Activated CD4-positive, alpha-beta T cell treated with anti-CD3 and anti-CD28 coated beads, Interleukin-2, amount 10 ng/mL, durations not matched to agents 24 days and 14 days (primary cell): ENCODE data around the gene CACNA2D3. TPM values are rescaled to one million over a fixed set of nuclear protein-coding genes. Genes with fewer than 3 reads are reported as not detected.

Source experiments
- DNase-seq: peaks from one replicate; pipeline ENCODE4 v3.0.0; 2022
- H3K27ac Mint-ChIP-seq: one replicate; pipeline ENCODE4 v1.8.0; 2022; ENCODE audit warnings: mild to moderate bottlenecking, mixed read lengths
- H3K27me3 Mint-ChIP-seq: one replicate; pipeline ENCODE4 v1.8.0; 2022; ENCODE audit warnings: mixed read lengths
- H3K36me3 Mint-ChIP-seq: one replicate; pipeline ENCODE4 v1.8.0; 2022; ENCODE audit warnings: low read depth, mild to moderate bottlenecking, mixed read lengths
- H3K4me1 Mint-ChIP-seq: one replicate; pipeline ENCODE4 v1.8.0; 2021; ENCODE audit warnings: mixed read lengths
- H3K4me3 Mint-ChIP-seq: one replicate; pipeline ENCODE4 v1.8.0; 2022; ENCODE audit warnings: mild to moderate bottlenecking, moderate library complexity, mixed read lengths
- H3K9me3 Mint-ChIP-seq: one replicate; pipeline ENCODE4 v1.8.0; 2021; ENCODE audit warnings: mixed read lengths
- intact Hi-C: fragments of 100-400 bp; cut with micrococcal nuclease; formaldehyde crosslinking; loops from one replicate; pipeline ENCODE4 v1.15.1; 2023
- total RNA-seq: library from RNA; stranded (reverse); gene quantifications from 2 replicates; pipeline ENCODE4 v1.2.3, GENCODE V29; 2022

The CACNA2D3 gene
- total RNA-seq, 1 donor from 2014 or later: not detected

DNA sequence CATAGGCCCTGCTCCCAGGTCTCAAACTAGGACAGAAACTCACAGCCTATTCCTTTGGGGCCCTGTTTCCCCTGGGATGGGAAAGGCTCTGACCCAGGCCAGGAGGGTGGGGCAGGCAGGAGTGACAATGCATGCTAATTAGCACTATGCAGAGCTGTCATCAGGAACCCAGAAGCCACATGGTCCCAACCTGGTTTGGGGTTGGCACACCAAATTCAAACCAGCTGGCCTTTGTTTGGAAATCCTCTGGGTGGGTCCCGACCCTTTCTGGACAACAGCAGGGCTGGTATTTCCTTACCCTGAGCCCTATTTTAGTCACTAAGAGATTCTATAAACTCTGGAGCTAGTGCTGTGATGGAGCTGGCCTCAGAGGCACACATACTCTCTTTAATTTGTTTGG is 639.3 kb downstream of the CACNA2D3 start:
- DNase-seq: no peak
- H3K27me3 Mint-ChIP-seq: no peaks in the 10 kb centered on the region
- no peak overlapping the region for H3K4me3 Mint-ChIP-seq
- no peaks in the 10 kb centered on the region for H3K4me1 Mint-ChIP-seq
- H3K36me3 Mint-ChIP-seq: no peaks in the 10 kb centered on the region
- intact Hi-C loops: no loop called here
- no peaks in the 10 kb centered on the region for H3K9me3 Mint-ChIP-seq
- no peak overlapping the region for H3K27ac Mint-ChIP-seq

GRCh38 chr3:54764911-54765310 is 642.6 kb downstream of the CACNA2D3 start:
- DNase-seq: no peak
- Mint-ChIP-seq H3K36me3 (no peaks in the 10 kb centered on the region), H3K4me3 (no peak overlapping the region), H3K9me3 (no peaks in the 10 kb centered on the region), H3K27me3 (peaks cover 2% of the 10 kb centered on the region), H3K4me1 (no peaks in the 10 kb centered on the region), H3K27ac (no peak overlapping the region)
- intact Hi-C loops: no loop called here

- H3K4me1 Mint-ChIP-seq: no peaks in the 10 kb centered on the region
- no peaks in the 10 kb centered on the region for H3K9me3 Mint-ChIP-seq
- H3K36me3 Mint-ChIP-seq: no peaks in the 10 kb centered on the region
- no peak overlapping the region for H3K4me3 Mint-ChIP-seq
- peaks cover 2% of the 10 kb centered on the region for H3K27me3 Mint-ChIP-seq
- H3K27ac Mint-ChIP-seq: no peak overlapping the region
- no peak for DNase-seq
- intact Hi-C loops: no loop called here
Observed at GRCh38 chr3:54771050-54771449, 648.7 kb downstream of the CACNA2D3 start.

GRCh38 chr3:54772051-54772450 is 649.7 kb downstream of the CACNA2D3 start:
- no peaks in the 10 kb centered on the region for H3K9me3 Mint-ChIP-seq
- H3K27ac Mint-ChIP-seq: no peak overlapping the region
- DNase-seq: no peak
- intact Hi-C loops: no loop called here
- no peaks in the 10 kb centered on the region for H3K4me1 Mint-ChIP-seq
- H3K4me3 Mint-ChIP-seq: no peak overlapping the region
- peaks cover 2% of the 10 kb centered on the region for H3K27me3 Mint-ChIP-seq
- no peaks in the 10 kb centered on the region for H3K36me3 Mint-ChIP-seq

DNA sequence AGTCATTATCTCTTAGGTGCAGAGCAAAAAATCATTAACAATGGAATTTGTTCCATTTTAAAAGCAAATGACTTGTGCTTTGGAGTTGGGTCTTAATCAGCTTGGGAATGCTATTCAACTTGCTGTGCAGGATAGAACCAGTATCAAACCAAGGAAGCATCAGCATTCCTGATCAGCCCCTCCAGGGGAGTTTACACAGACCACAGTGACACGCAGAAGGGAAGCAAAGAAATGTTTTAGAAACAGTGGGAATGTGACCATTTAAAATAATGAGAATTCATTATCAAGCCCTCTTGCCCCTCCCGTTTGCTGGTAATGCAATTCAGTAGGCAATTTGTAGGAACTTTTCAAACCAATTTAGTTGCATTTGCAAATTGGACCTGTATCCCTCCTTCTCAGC is 650.4 kb downstream of the CACNA2D3 start:
- Mint-ChIP-seq H3K36me3 (no peaks in the 10 kb centered on the region), H3K9me3 (no peaks in the 10 kb centered on the region), H3K4me3 (no peak overlapping the region), H3K27ac (no peak overlapping the region), H3K27me3 (peaks cover 2% of the 10 kb centered on the region), H3K4me1 (no peaks in the 10 kb centered on the region)
- DNase-seq: no peak
- intact Hi-C loops: no loop called here

- Mint-ChIP-seq H3K27me3 (peaks cover 2% of the 10 kb centered on the region), H3K36me3 (no peaks in the 10 kb centered on the region), H3K4me1 (no peaks in the 10 kb centered on the region), H3K4me3 (no peak overlapping the region), H3K27ac (no peak overlapping the region), H3K9me3 (no peaks in the 10 kb centered on the region)
- intact Hi-C loops: no loop called here
- DNase-seq: no peak
Observed at GRCh38 chr3:54773271-54773670, 650.9 kb downstream of the CACNA2D3 start.

GRCh38 chr3:54776601-54777000 is 654.2 kb downstream of the CACNA2D3 start:
- Mint-ChIP-seq H3K4me3 (no peak overlapping the region), H3K9me3 (no peaks in the 10 kb centered on the region), H3K27me3 (no peaks in the 10 kb centered on the region), H3K4me1 (no peaks in the 10 kb centered on the region), H3K36me3 (no peaks in the 10 kb centered on the region), H3K27ac (no peak overlapping the region)
- no peak for DNase-seq
- intact Hi-C loops: no loop called here

DNA sequence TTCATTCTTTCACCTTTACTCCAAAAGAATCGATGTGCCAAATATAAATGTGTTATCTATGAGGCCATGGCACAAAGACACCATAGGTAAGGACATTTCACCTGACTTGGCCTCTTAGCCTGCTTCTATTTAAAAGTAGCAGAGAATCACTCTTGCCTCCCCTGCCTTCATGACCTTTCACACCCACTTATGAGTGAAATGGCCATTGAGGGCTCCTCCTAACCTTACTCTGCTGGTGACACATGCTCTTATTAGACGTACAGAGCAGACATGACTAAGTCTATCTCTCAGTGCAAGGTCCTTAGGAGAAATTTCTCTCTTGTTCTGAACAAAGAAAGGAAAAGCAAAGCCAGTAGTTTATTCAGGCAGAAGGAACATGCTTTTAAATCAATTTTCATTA is 654.8 kb downstream of the CACNA2D3 start:
- Mint-ChIP-seq H3K9me3 (no peaks in the 10 kb centered on the region), H3K4me3 (no peak overlapping the region), H3K36me3 (no peaks in the 10 kb centered on the region), H3K27me3 (no peaks in the 10 kb centered on the region), H3K4me1 (no peaks in the 10 kb centered on the region), H3K27ac (no peak overlapping the region)
- DNase-seq: no peak
- intact Hi-C loops: no loop called here

DNA sequence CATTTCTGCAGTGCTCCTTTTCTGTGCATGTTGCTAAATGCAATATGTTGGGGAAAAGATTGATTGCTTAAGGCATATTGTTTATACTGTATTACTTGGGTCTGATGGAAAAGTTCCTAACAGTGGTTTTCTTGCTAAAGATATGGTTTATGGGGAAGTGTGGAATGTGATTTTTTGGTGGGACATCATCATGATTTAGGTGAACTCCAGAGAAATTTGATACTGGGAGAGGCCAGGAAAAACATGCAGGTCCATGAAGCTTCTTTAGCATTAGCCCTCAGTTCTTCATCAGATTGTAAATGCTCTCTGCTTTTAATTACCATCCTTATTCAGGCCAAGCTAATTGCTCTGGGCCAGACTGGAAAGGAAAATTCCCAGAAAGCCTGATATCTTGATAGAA is 658.0 kb downstream of the CACNA2D3 start:
- H3K4me3 Mint-ChIP-seq: no peak overlapping the region
- H3K36me3 Mint-ChIP-seq: no peaks in the 10 kb centered on the region
- H3K9me3 Mint-ChIP-seq: no peaks in the 10 kb centered on the region
- DNase-seq: no peak
- H3K27me3 Mint-ChIP-seq: no peaks in the 10 kb centered on the region
- no peak overlapping the region for H3K27ac Mint-ChIP-seq
- intact Hi-C loops: no loop called here
- H3K4me1 Mint-ChIP-seq: no peaks in the 10 kb centered on the region

DNA sequence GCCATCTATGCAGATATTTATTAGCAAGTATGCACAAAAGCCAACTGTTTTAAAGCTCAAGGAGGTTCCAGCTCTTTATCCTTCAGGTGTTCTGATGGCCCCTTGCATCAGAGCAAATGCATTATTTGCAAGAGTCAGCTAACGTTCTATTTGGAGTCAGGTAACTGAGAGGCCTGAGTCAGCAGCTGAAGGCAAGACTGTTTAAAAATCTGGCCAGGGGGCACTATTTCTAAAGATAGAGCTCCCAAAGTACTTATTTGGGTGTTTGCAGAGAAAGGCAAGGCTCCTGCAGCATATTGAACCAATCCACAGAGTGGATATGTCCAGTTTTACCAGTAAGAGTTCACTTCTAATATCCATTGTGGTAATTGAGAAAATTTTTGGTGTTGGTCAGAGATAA is 659.4 kb downstream of the CACNA2D3 start:
- no peaks in the 10 kb centered on the region for H3K9me3 Mint-ChIP-seq
- no peaks in the 10 kb centered on the region for H3K36me3 Mint-ChIP-seq
- intact Hi-C loops: no loop called here
- no peak overlapping the region for H3K27ac Mint-ChIP-seq
- no peaks in the 10 kb centered on the region for H3K4me1 Mint-ChIP-seq
- H3K4me3 Mint-ChIP-seq: no peak overlapping the region
- DNase-seq: no peak
- no peaks in the 10 kb centered on the region for H3K27me3 Mint-ChIP-seq

DNA sequence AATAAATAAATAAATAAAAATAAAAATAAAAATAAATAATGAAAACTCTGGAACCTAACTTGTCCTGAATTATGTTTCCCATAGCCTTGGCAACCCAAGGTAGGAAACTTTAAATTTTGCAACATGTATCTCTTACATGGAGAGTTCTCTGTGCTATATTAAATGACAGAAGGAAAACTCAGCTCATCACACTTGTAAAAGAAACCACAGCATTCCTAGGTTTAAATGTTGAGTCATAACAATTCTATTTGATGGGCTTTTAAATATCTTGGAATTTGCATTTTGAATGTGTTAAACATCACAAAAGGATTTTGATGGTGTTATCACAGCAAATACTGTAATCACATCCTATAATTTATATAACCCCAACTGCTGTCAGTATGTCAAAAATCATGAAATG is 661.3 kb downstream of the CACNA2D3 start:
- no peak overlapping the region for H3K4me3 Mint-ChIP-seq
- intact Hi-C loops: no loop called here
- no peak for DNase-seq
- no peaks in the 10 kb centered on the region for H3K27me3 Mint-ChIP-seq
- H3K27ac Mint-ChIP-seq: no peak overlapping the region
- no peaks in the 10 kb centered on the region for H3K36me3 Mint-ChIP-seq
- H3K9me3 Mint-ChIP-seq: no peaks in the 10 kb centered on the region
- no peaks in the 10 kb centered on the region for H3K4me1 Mint-ChIP-seq

GRCh38 chr3:54784021-54784420 is 661.7 kb downstream of the CACNA2D3 start:
- Mint-ChIP-seq H3K4me1 (no peaks in the 10 kb centered on the region), H3K27ac (no peak overlapping the region), H3K9me3 (no peaks in the 10 kb centered on the region), H3K4me3 (no peak overlapping the region), H3K36me3 (no peaks in the 10 kb centered on the region), H3K27me3 (no peaks in the 10 kb centered on the region)
- no peak for DNase-seq
- intact Hi-C loops: no loop called here

- intact Hi-C loops: no loop called here
- Mint-ChIP-seq H3K27me3 (no peaks in the 10 kb centered on the region), H3K27ac (no peak overlapping the region), H3K36me3 (no peaks in the 10 kb centered on the region), H3K4me3 (no peak overlapping the region), H3K9me3 (no peaks in the 10 kb centered on the region), H3K4me1 (no peaks in the 10 kb centered on the region)
- no peak for DNase-seq
Observed at GRCh38 chr3:54785976-54786375, 663.6 kb downstream of the CACNA2D3 start.

GRCh38 chr3:54790051-54790450 is 667.7 kb downstream of the CACNA2D3 start:
- intact Hi-C loops: no loop called here
- H3K4me3 Mint-ChIP-seq: no peak overlapping the region
- H3K36me3 Mint-ChIP-seq: no peaks in the 10 kb centered on the region
- no peaks in the 10 kb centered on the region for H3K9me3 Mint-ChIP-seq
- H3K27ac Mint-ChIP-seq: no peak overlapping the region
- DNase-seq: no peak
- H3K4me1 Mint-ChIP-seq: no peaks in the 10 kb centered on the region
- H3K27me3 Mint-ChIP-seq: no peaks in the 10 kb centered on the region

- Mint-ChIP-seq H3K36me3 (no peaks in the 10 kb centered on the region), H3K4me1 (no peaks in the 10 kb centered on the region), H3K27me3 (no peaks in the 10 kb centered on the region), H3K4me3 (no peak overlapping the region), H3K9me3 (no peaks in the 10 kb centered on the region), H3K27ac (no peak overlapping the region)
- intact Hi-C loops: no loop called here
- DNase-seq: no peak
Observed at GRCh38 chr3:54791501-54792156, 669.3 kb downstream of the CACNA2D3 start.
